ENCODE measurements around the gene FOXO6. TPM values are rescaled to one million over a fixed set of nuclear protein-coding genes. Genes with fewer than 3 reads are reported as not detected.
A peak's percentile ranks its signal among the peaks of the same experiment; 100 is the strongest.

The FOXO6 gene
- total and polyA plus RNA-seq, 10 of the 15 experiments (the other 5 are each of a cell fraction or from before 2014, with no cell fraction given), result 0.37 TPM; not detected in 9

DNA sequence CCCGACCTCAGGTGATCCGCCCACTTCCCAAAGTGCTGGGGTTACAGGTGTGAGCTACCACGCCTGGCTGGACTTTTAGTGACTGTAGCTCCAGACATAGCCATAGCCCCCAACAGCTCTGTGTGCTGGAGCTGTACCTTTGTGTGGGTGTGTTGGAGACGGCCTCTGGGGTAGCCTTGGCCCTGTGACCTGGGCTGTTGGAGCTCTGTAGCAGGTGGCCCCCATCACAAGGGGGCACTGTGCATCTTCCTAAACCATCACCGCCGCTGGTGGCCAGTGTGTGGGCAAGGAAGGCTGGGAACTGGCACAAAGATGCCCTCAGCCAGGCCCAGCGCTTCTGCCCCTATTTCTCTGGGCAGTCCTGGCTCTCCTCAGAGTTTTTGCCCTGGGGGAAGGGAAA lies 38.4 kb upstream of the FOXO6 start:
- no peaks in the 10 kb centered on the region for H3K36me3 ChIP-seq (ENCODE audit: control insufficient read depth in 2 of 2, insufficient read depth in 2 of 2, low read length in 1 of 2)
- no peaks in the 10 kb centered on the region; a peak in 1 of 4 replicates for H3K27me3 ChIP-seq (replicated peaks in 1 of 2; ENCODE audit: control insufficient read depth in 2 of 2, insufficient read depth in 2 of 2, low read length in 1 of 2)
- intact Hi-C loops (cut with micrococcal nuclease; ENCODE audit: unreplicated experiment), result loop anchor here (1.0 kb wide), 1 partner anchor 94 kb away; no protein-coding TSS in a partner anchor
- peaks cover 4% of the 10 kb centered on the region for H3K4me1 ChIP-seq (ENCODE audit: control insufficient read depth, insufficient read depth, low read length)
- H3K9ac ChIP-seq (ENCODE audit: control insufficient read depth, insufficient read depth, low read length), result no peak overlapping the region
- no peak for FAIRE-seq
- no peaks in the 10 kb centered on the region for H3K79me2 ChIP-seq (ENCODE audit: control insufficient read depth, insufficient read depth, low read length)
- in situ Hi-C loops (cut with MboI), result no loop called here
- H4K20me1 ChIP-seq (ENCODE audit: control insufficient read depth, insufficient read depth), result no peaks in the 10 kb centered on the region
- H3K27ac ChIP-seq (ENCODE audit: control insufficient read depth, insufficient read depth), result no peak overlapping the region
- no peak overlapping the region for H3K4me2 ChIP-seq (ENCODE audit: control insufficient read depth, insufficient read depth)
- WGBS (ENCODE audit: insufficient coverage, insufficient replicate concordance, low lambda C conversion rate, missing lambda C conversion rate), result 2% methylated on average over 7 of the region's 7 CpGs
- POLR2A ChIA-PET, result no interaction called here
- SMC1A ChIA-PET (ENCODE audit: uncharacterized antibody, unreplicated experiment), result interaction anchor here (0.6 to 7.5 kb wide), 20 partner anchors 8 to 111 kb away, joined by 3 to 114 read pairs (median 4); no protein-coding TSS in a partner anchor
- no peak overlapping the region for H3K4me3 ChIP-seq
- peak; percentile 99 for ATAC-seq
- H2AFZ ChIP-seq (ENCODE audit: control insufficient read depth, low read depth, low read length), result no peak overlapping the region
- CTCF ChIA-PET, result interaction anchor here (0.6 to 12.7 kb wide), 35 partner anchors 9 to 293 kb away, joined by 3 to 261 read pairs (median 5); no protein-coding TSS in a partner anchor
- BruUV-seq (replicated peaks), result no TSS peak
- RAD21 ChIA-PET (ENCODE audit: unreplicated experiment), result interaction anchor here (0.5 to 8.2 kb wide), 30 partner anchors 9 to 182 kb away, joined by 3 to 132 read pairs (median 4); partner anchors contain the start of gene FOXO6
- no peaks in the 10 kb centered on the region for H3K9me3 ChIP-seq (replicated peaks; ENCODE audit: control insufficient read depth, insufficient read depth, low read length)
- no peak for DNase-seq (ENCODE audit: low read depth, low spot score)
- no peak for TF ChIP-seq POLR2AphosphoS2 (IDR thresholded peaks at IDR 0.05; ENCODE audit: low read depth, low read length)
- no peak for TF ChIP-seq E2F8 (IDR thresholded peaks at IDR 0.05; ENCODE audit: low read depth, partially characterized antibody)
- TF ChIP-seq ZNF217 (IDR thresholded peaks at IDR 0.05), result 0 out of 2 replicates have a peak, but pooled peaks have one; percentile 43
- peak; percentile 38; the same call in 1 of the 2 replicates for TF ChIP-seq RB1 (IDR thresholded peaks at IDR 0.05; ENCODE audit: borderline replicate concordance)
- TF ChIP-seq SMAD1 (IDR thresholded peaks at IDR 0.05; ENCODE audit: low read depth, partially characterized antibody), result no peak
- TF ChIP-seq, protein P1, sequence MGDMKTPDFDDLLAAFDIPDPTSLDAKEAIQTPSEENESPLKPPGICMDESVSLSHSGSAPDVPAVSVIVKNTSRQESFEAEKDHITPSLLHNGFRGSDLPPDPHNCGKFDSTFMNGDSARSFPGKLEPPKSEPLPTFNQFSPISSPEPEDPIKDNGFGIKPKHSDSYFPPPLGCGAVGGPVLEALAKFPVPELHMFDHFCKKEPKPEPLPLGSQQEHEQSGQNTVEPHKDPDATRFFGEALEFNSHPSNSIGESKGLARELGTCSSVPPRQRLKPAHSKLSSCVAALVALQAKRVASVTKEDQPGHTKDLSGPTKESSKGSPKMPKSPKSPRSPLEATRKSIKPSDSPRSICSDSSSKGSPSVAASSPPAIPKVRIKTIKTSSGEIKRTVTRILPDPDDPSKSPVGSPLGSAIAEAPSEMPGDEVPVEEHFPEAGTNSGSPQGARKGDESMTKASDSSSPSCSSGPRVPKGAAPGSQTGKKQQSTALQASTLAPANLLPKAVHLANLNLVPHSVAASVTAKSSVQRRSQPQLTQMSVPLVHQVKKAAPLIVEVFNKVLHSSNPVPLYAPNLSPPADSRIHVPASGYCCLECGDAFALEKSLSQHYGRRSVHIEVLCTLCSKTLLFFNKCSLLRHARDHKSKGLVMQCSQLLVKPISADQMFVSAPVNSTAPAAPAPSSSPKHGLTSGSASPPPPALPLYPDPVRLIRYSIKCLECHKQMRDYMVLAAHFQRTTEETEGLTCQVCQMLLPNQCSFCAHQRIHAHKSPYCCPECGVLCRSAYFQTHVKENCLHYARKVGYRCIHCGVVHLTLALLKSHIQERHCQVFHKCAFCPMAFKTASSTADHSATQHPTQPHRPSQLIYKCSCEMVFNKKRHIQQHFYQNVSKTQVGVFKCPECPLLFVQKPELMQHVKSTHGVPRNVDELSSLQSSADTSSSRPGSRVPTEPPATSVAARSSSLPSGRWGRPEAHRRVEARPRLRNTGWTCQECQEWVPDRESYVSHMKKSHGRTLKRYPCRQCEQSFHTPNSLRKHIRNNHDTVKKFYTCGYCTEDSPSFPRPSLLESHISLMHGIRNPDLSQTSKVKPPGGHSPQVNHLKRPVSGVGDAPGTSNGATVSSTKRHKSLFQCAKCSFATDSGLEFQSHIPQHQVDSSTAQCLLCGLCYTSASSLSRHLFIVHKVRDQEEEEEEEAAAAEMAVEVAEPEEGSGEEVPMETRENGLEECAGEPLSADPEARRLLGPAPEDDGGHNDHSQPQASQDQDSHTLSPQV (IDR thresholded peaks at IDR 0.05), result no peak
- no peak for TF ChIP-seq HCFC1 (IDR thresholded peaks at IDR 0.05; ENCODE audit: low read length)
- no peak for TF ChIP-seq BACH1 (IDR thresholded peaks at IDR 0.05; ENCODE audit: borderline replicate concordance)
- TF ChIP-seq BMI1 (IDR thresholded peaks at IDR 0.05; ENCODE audit: borderline replicate concordance), result no peak
- 0 out of 2 replicates have a peak, but pooled peaks have one; percentile 46 for TF ChIP-seq LARP7 (IDR thresholded peaks at IDR 0.05)
- TF ChIP-seq SMC3 (IDR thresholded peaks at IDR 0.05; ENCODE audit: borderline replicate concordance, low read length), result peak; percentile 91
- TF ChIP-seq RAD21 (IDR thresholded peaks at IDR 0.05; ENCODE audit: insufficient read depth, low read depth, low read length), result peak; percentile 74
- no peak for TF ChIP-seq ZNF384 (IDR thresholded peaks at IDR 0.05; ENCODE audit: borderline replicate concordance, low read depth, low read length)
- TF ChIP-seq CEBPB (IDR thresholded peaks at IDR 0.05; ENCODE audit: borderline replicate concordance in 1 of 2, low read depth in 2 of 2, low read length in 2 of 2), result no peak
- TF ChIP-seq, protein P2, sequence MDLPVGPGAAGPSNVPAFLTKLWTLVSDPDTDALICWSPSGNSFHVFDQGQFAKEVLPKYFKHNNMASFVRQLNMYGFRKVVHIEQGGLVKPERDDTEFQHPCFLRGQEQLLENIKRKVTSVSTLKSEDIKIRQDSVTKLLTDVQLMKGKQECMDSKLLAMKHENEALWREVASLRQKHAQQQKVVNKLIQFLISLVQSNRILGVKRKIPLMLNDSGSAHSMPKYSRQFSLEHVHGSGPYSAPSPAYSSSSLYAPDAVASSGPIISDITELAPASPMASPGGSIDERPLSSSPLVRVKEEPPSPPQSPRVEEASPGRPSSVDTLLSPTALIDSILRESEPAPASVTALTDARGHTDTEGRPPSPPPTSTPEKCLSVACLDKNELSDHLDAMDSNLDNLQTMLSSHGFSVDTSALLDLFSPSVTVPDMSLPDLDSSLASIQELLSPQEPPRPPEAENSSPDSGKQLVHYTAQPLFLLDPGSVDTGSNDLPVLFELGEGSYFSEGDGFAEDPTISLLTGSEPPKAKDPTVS (IDR thresholded peaks at IDR 0.05; ENCODE audit: low read depth, low read length), result no peak
- TF ChIP-seq MYC (IDR thresholded peaks at IDR 0.05; ENCODE audit: insufficient read depth, insufficient read length, insufficient replicate concordance, low read length, severe bottlenecking), result no peak
